Inflammatory macrophage treated with lipopolysaccharide for 1 hour (primary cell): ENCODE results near the gene TXNRD2.
A peak's percentile ranks its signal among the peaks of the same experiment; 100 is the strongest.
"Not testable (repeated sequence)": the region's sequence is repeated elsewhere in the genome, so short reads cannot be mapped to it uniquely, and the experiment has no call there.

Source experiments
- DNase-seq, 2 donors: peaks; one replicate each; pipeline ENCODE4 v3.0.0-alpha.2; 2020 to 2022

Gene TXNRD2

GRCh38 chr22:19942157-19943081 is 801 bp upstream of the TXNRD2 start:
- DNase-seq, result peak; percentile 47 to 53

- DNase-seq, result no peak
These were observed 868 bp downstream of the TXNRD2 start for GRCh38 chr22:19940536-19941364.

GRCh38 chr22:19937616-19938473 is 3.8 kb downstream of the TXNRD2 start:
- peak; percentile 19 to 39 for DNase-seq

GRCh38 chr22:19936513-19936912 is 5.1 kb downstream of the TXNRD2 start:
- no peak for DNase-seq

- not testable (repeated sequence) for DNase-seq
These were observed 6.4 kb downstream of the TXNRD2 start for GRCh38 chr22:19935123-19935718.

GRCh38 chr22:19933341-19934241 is 8.0 kb downstream of the TXNRD2 start:
- no peak for DNase-seq

- DNase-seq, result peak; percentile 14 to 24
These were observed 9.0 kb downstream of the TXNRD2 start for GRCh38 chr22:19932367-19933206.

- DNase-seq, result no peak
These were observed 10.1 kb downstream of the TXNRD2 start for GRCh38 chr22:19931514-19931913.

GRCh38 chr22:19930551-19931486 is 10.8 kb downstream of the TXNRD2 start:
- peak in 1 of 2 donors; percentile 48 for DNase-seq

GRCh38 chr22:19929586-19930550 is 11.8 kb downstream of the TXNRD2 start:
- DNase-seq, result no peak

- DNase-seq, result peak; percentile 74 to 81
These were observed 13.4 kb downstream of the TXNRD2 start for GRCh38 chr22:19928207-19928606.

- no peak for DNase-seq
These were observed 13.9 kb downstream of the TXNRD2 start for GRCh38 chr22:19927696-19928095.

GRCh38 chr22:19926028-19926427 is 15.6 kb downstream of the TXNRD2 start:
- DNase-seq, result not testable (repeated sequence)

GRCh38 chr22:19923914-19924513 is 17.6 kb downstream of the TXNRD2 start:
- DNase-seq, result no peak

- DNase-seq, result no peak
These were observed 20.0 kb downstream of the TXNRD2 start for GRCh38 chr22:19921544-19922081.

GRCh38 chr22:19919701-19920363 is 21.8 kb downstream of the TXNRD2 start:
- no peak for DNase-seq
